Naive thymus-derived CD4-positive, alpha-beta T cell (primary cell): Measurements from ENCODE around the gene RCSD1. TPM values are rescaled to one million over a fixed set of nuclear protein-coding genes. Genes with fewer than 3 reads are reported as not detected.

ENCODE experiments used
- ATAC-seq: fragments of 150-1000 bp; cut with Tn5 transposase; 2 replicates; pipeline ENCODE4 v1.10.0; 2021; ENCODE audit warnings: mild to moderate bottlenecking, moderate library complexity
- CTCF ChIA-PET: fragments of 350-600 bp; sonication (Branson Sonifier 250); formaldehyde crosslinking; loops from one replicate; lab custom pipeline; 2021; ENCODE audit warnings: antibody characterized with exemption; lab: Charles Lee
- POLR2A ChIA-PET: fragments of 350-600 bp; sonication (Branson Sonifier 250); formaldehyde crosslinking; loops from one replicate; lab custom pipeline; 2021; ENCODE audit warnings: antibody characterized with exemption, inconsistent platforms; lab: Charles Lee
- DNase-seq, 9 donors: peaks; one replicate each; pipeline versions ENCODE4 v3.0.0 to v3.0.0-alpha.2; 2020 to 2022; ENCODE audit warnings: mixed read lengths in 1 of 9
- H3K27ac ChIP-seq: one replicate; pipeline ENCODE4 v1.7.0; 2013; ENCODE audit warnings: mild to moderate bottlenecking, low read depth, low read length, moderate library complexity
- H3K27me3 ChIP-seq, 2 donors: one replicate each; pipeline ENCODE4 v1.7.0; 2013; ENCODE audit warnings: low read length in 2 of 2, mild to moderate bottlenecking in 2 of 2, moderate library complexity in 2 of 2; ENCODE audit not compliant: control insufficient read depth in 2 of 2, insufficient read depth in 2 of 2
- H3K36me3 ChIP-seq, 3 experiments: 1 replicate in 2 of 3; 2 replicates in 1 of 3; pipeline ENCODE4 v1.7.0; 2013; ENCODE audit warnings: low read length in 3 of 3, mild to moderate bottlenecking in 3 of 3, moderate library complexity in 1 of 3; ENCODE audit not compliant: insufficient read depth in 3 of 3, control insufficient read depth in 2 of 3
- H3K4me1 ChIP-seq, 2 donors: one replicate each; pipeline ENCODE4 v1.7.0; 2013; ENCODE audit warnings: low read length in 2 of 2, mild to moderate bottlenecking in 2 of 2, moderate library complexity in 1 of 2; ENCODE audit not compliant: control insufficient read depth in 2 of 2, insufficient read depth in 2 of 2
- H3K4me3 ChIP-seq: 2 replicates; pipeline ENCODE4 v1.7.0; 2013; ENCODE audit warnings: mild to moderate bottlenecking, low read length
- H3K9me3 ChIP-seq, 3 experiments: 1 replicate in 2 of 3; 2 replicates in 1 of 3; pipeline ENCODE4 v1.7.0; 2013; ENCODE audit warnings: low read length in 3 of 3; ENCODE audit not compliant: control insufficient read depth in 2 of 3
- H3K27ac Mint-ChIP-seq, 9 donors: one replicate each; pipeline ENCODE4 v1.8.0; 2020 to 2022; ENCODE audit warnings: mixed read lengths in 9 of 9, mild to moderate bottlenecking in 8 of 9, moderate library complexity in 5 of 9, inconsistent platforms in 2 of 9
- H3K27me3 Mint-ChIP-seq, 5 donors: one replicate each; pipeline ENCODE4 v1.8.0; 2021 to 2022; ENCODE audit warnings: mixed read lengths in 5 of 5, mild to moderate bottlenecking in 1 of 5
- H3K36me3 Mint-ChIP-seq, 5 donors: one replicate each; pipeline ENCODE4 v1.8.0; 2020 to 2022; ENCODE audit warnings: mixed read lengths in 5 of 5, mild to moderate bottlenecking in 3 of 5, inconsistent platforms in 1 of 5
- H3K4me1 Mint-ChIP-seq, 7 donors: one replicate each; pipeline ENCODE4 v1.8.0; 2020 to 2022; ENCODE audit warnings: mixed read lengths in 7 of 7, mild to moderate bottlenecking in 3 of 7, inconsistent platforms in 1 of 7
- H3K4me3 Mint-ChIP-seq, 10 donors: one replicate each; pipeline ENCODE4 v1.8.0; 2020 to 2022; ENCODE audit warnings: mild to moderate bottlenecking in 10 of 10, mixed read lengths in 10 of 10, moderate library complexity in 6 of 10, inconsistent platforms in 2 of 10
- H3K9me3 Mint-ChIP-seq, 11 donors: one replicate each; pipeline ENCODE4 v1.8.0; 2020 to 2022; ENCODE audit warnings: mixed read lengths in 11 of 11, mild to moderate bottlenecking in 4 of 11, inconsistent platforms in 1 of 11, moderate library complexity in 1 of 11
- intact Hi-C, 2 donors: fragments of 100-400 bp; cut with micrococcal nuclease; formaldehyde crosslinking; loops; one replicate each; pipeline ENCODE4 v1.15.1; 2023
- polyA plus RNA-seq, 2 donors: library from polyadenylated mRNA; unstranded; fragments of 300-500 nt; fragmentation: Illumina TruSeq; gene quantifications; one replicate each; pipeline ENCODE4 v1.2.3, GENCODE V29; 2021
- total RNA-seq, 6 experiments: library from RNA in 5 of 6; stranded (reverse) in 5 of 6; gene quantifications; 1 replicate in 5 of 6; 2 replicates in 1 of 6; pipeline ENCODE4 v1.2.3 and lab custom pipeline; 2021 to 2026

RCSD1 gene
- total and polyA plus RNA-seq, 7 experiments from 2014 or later: 75.0 to 153 (median 135) TPM

- POLR2A ChIA-PET: no interaction called here
- no peak for ATAC-seq
- Histone ChIP-seq H3K9me3 (no peaks in the 10 kb centered on the region), H3K27ac (no peak overlapping the region), H3K4me1 (no peaks in the 10 kb centered on the region), H3K27me3 (no peaks in the 10 kb centered on the region), H3K4me3 (no peak overlapping the region), H3K36me3 (peaks cover 64 to 99% (median 74%) of the 10 kb centered on the region in 3 experiments)
- DNase-seq: no peak
- intact Hi-C loops: no loop called here
- Mint-ChIP-seq H3K4me3 (no peak overlapping the region), H3K9me3 (peaks cover 0 to 6% (median 0%) of the 10 kb centered on the region in 11 donors), H3K27me3 (no peaks in the 10 kb centered on the region), H3K4me1 (peaks cover 4 to 20% (median 9%) of the 10 kb centered on the region in 7 donors), H3K36me3 (peaks cover 15 to 72% (median 57%) of the 10 kb centered on the region in 5 donors), H3K27ac (peak overlapping the region in 6 of 9 donors; percentile 3 to 79 (median 60))
- CTCF ChIA-PET: interaction anchor here (1.1 to 2.1 kb wide), 2 partner anchors 95 to 111 kb away, joined by 3 to 8 read pairs; no protein-coding TSS in a partner anchor
Observed at GRCh38 chr1:167695147-167695546, 65.1 kb downstream of the RCSD1 start.

- ATAC-seq: no peak
- Histone ChIP-seq H3K4me1 (no peaks in the 10 kb centered on the region), H3K36me3 (peaks cover 60 to 99% (median 66%) of the 10 kb centered on the region in 3 experiments), H3K9me3 (no peaks in the 10 kb centered on the region), H3K4me3 (no peak overlapping the region), H3K27ac (no peak overlapping the region), H3K27me3 (no peaks in the 10 kb centered on the region)
- Mint-ChIP-seq H3K9me3 (peaks cover 0 to 6% (median 0%) of the 10 kb centered on the region in 11 donors), H3K36me3 (peaks cover 14 to 67% (median 51%) of the 10 kb centered on the region in 5 donors), H3K27me3 (no peaks in the 10 kb centered on the region), H3K27ac (peak overlapping the region in 5 of 9 donors; percentile 22 to 80 (median 59)), H3K4me1 (peaks cover 4 to 20% (median 9%) of the 10 kb centered on the region in 7 donors), H3K4me3 (no peak overlapping the region)
- ChIA-PET CTCF (interaction anchor here (2.1 kb wide), 1 partner anchor 96 kb away, joined by 8 read pairs; no protein-coding TSS in a partner anchor), POLR2A (interaction anchor here (1.1 kb wide), 1 partner anchor 27 kb away, joined by 3 read pairs; no protein-coding TSS in a partner anchor)
- intact Hi-C loops: no loop called here
- DNase-seq: no peak
Observed at GRCh38 chr1:167695756-167696561, 65.9 kb downstream of the RCSD1 start.

- Histone ChIP-seq H3K4me3 (no peak overlapping the region), H3K36me3 (peaks cover 48 to 93% (median 53%) of the 10 kb centered on the region in 3 experiments), H3K4me1 (no peaks in the 10 kb centered on the region), H3K9me3 (no peaks in the 10 kb centered on the region), H3K27ac (no peak overlapping the region), H3K27me3 (no peaks in the 10 kb centered on the region)
- intact Hi-C loops: no loop called here
- peak overlapping the region in 1 of 10 donors; percentile 48 for H3K4me3 Mint-ChIP-seq
- POLR2A ChIA-PET: interaction anchor here (1.0 to 1.3 kb wide), 3 partner anchors 10 to 97 kb away, joined by 3 to 9 read pairs (median 3); no protein-coding TSS in a partner anchor
- H3K36me3 Mint-ChIP-seq: peaks cover 10 to 69% (median 48%) of the 10 kb centered on the region in 5 donors
- H3K9me3 Mint-ChIP-seq: peaks cover 0 to 6% (median 0%) of the 10 kb centered on the region in 11 donors
- H3K27ac Mint-ChIP-seq: peak overlapping the region in 4 of 9 donors; percentile 23 to 80 (median 52)
- H3K4me1 Mint-ChIP-seq: peaks cover 4 to 20% (median 10%) of the 10 kb centered on the region in 7 donors
- DNase-seq (no peak), ATAC-seq (peak; percentile 46)
- CTCF ChIA-PET: interaction anchor here (0.8 kb wide), 1 partner anchor 10 kb away, joined by 3 read pairs; no protein-coding TSS in a partner anchor
- no peaks in the 10 kb centered on the region for H3K27me3 Mint-ChIP-seq
Observed at GRCh38 chr1:167697667-167698141, 67.7 kb downstream of the RCSD1 start.

GRCh38 chr1:167698313-167698712, 68.3 kb downstream of the RCSD1 start:
- no peak for DNase-seq
- ChIA-PET POLR2A (interaction anchor here (0.9 to 1.3 kb wide), 4 partner anchors 11 to 97 kb away, joined by 3 to 9 read pairs (median 3); no protein-coding TSS in a partner anchor), CTCF (no interaction called here)
- Mint-ChIP-seq H3K4me3 (no peak overlapping the region), H3K9me3 (peaks cover 0 to 5% (median 0%) of the 10 kb centered on the region in 11 donors), H3K27ac (peak overlapping the region in 5 of 9 donors; percentile 8 to 80 (median 67)), H3K36me3 (peaks cover 16 to 71% (median 53%) of the 10 kb centered on the region in 5 donors), H3K27me3 (no peaks in the 10 kb centered on the region), H3K4me1 (peaks cover 4 to 22% (median 16%) of the 10 kb centered on the region in 7 donors)
- H3K27ac ChIP-seq: no peak overlapping the region
- intact Hi-C loops: no loop called here
- no peaks in the 10 kb centered on the region for H3K27me3 ChIP-seq
- H3K9me3 ChIP-seq: no peaks in the 10 kb centered on the region
- no peak for ATAC-seq
- no peak overlapping the region for H3K4me3 ChIP-seq
- peaks cover 47 to 93% (median 47%) of the 10 kb centered on the region in 3 experiments for H3K36me3 ChIP-seq
- no peaks in the 10 kb centered on the region for H3K4me1 ChIP-seq

DNA sequence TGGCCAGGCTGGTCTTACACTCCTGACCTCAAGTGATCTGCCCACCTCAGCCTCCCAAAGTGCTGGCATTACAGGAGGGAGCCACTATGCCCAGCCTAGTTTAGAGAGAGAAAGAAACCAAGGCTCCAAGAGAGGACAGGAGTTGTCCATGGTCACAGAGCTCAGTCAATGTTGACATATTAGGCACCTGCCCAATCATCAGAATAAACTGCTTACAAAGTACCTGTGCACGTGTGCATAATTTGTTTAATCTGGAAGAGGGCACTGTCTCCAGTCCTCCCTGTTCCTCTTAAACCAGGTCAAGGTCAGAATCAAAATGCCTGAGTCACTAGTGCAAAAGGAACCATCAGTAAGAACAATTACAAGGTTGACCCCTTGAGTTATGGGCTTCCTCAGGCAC, 71.5 kb downstream of the RCSD1 start:
- ATAC-seq (no peak), DNase-seq (no peak)
- POLR2A ChIA-PET: interaction anchor here (1.2 kb wide), 1 partner anchor 59 kb away, joined by 3 read pairs; no protein-coding TSS in a partner anchor
- no peaks in the 10 kb centered on the region for H3K9me3 Mint-ChIP-seq
- CTCF ChIA-PET: no interaction called here
- no peaks in the 10 kb centered on the region for H3K9me3 ChIP-seq
- no peak overlapping the region for H3K4me3 ChIP-seq
- peaks cover 31 to 89% (median 46%) of the 10 kb centered on the region in 3 experiments for H3K36me3 ChIP-seq
- H3K4me1 ChIP-seq: no peaks in the 10 kb centered on the region
- H3K27ac ChIP-seq: no peak overlapping the region
- no peaks in the 10 kb centered on the region for H3K27me3 ChIP-seq
- H3K27ac Mint-ChIP-seq: peak overlapping the region in 7 of 9 donors; percentile 8 to 59 (median 45)
- H3K36me3 Mint-ChIP-seq: peaks cover 21 to 67% (median 48%) of the 10 kb centered on the region in 5 donors
- intact Hi-C loops: no loop called here
- no peaks in the 10 kb centered on the region for H3K27me3 Mint-ChIP-seq
- peaks cover 0 to 28% (median 20%) of the 10 kb centered on the region in 7 donors for H3K4me1 Mint-ChIP-seq
- H3K4me3 Mint-ChIP-seq: no peak overlapping the region

DNA sequence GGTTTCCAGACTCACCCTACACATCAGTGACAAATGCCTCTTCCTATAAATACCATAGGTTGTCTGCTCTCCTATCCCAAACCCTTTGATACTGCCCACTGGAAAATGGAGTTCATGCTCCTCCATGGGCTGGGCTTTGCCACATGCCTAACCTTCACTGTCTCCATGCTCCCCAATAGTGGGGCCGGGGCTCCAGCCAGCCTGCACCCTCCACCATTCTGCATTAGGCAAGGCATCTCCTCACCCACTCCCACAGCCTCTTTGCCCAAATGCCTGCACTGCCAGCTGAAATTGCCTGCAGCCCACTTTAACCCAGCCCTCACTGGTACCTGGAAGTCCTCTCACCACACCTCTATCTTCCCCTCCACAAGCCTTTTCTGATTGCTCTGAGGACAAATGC, 73.5 kb downstream of the RCSD1 start:
- Mint-ChIP-seq H3K4me1 (peaks cover 2 to 28% (median 18%) of the 10 kb centered on the region in 7 donors), H3K4me3 (no peak overlapping the region), H3K36me3 (peaks cover 17 to 49% (median 34%) of the 10 kb centered on the region in 5 donors), H3K9me3 (no peaks in the 10 kb centered on the region), H3K27ac (peak overlapping the region in 8 of 9 donors; percentile 8 to 79 (median 64)), H3K27me3 (no peaks in the 10 kb centered on the region)
- H3K27ac ChIP-seq: peak overlapping the region; percentile 35
- ChIA-PET POLR2A (no interaction called here), CTCF (no interaction called here)
- H3K9me3 ChIP-seq: no peaks in the 10 kb centered on the region
- no peaks in the 10 kb centered on the region for H3K27me3 ChIP-seq
- no peaks in the 10 kb centered on the region for H3K4me1 ChIP-seq
- H3K4me3 ChIP-seq: no peak overlapping the region
- DNase-seq (no peak), ATAC-seq (no peak)
- intact Hi-C loops: no loop called here
- H3K36me3 ChIP-seq: peaks cover 17 to 69% (median 35%) of the 10 kb centered on the region in 3 experiments
